K562 (cell line): ENCODE results near the gene COBLL1.

Experiments used
- NR2C1 ChIP-seq, 2 experiments: fragments of 450-650 bp; IDR thresholded peaks; 2 replicates each; pipeline ENCODE4 v1.6.1; 2017; ENCODE audit warnings: mild to moderate bottlenecking in 2 of 2, antibody characterized with exemption in 1 of 2, inconsistent platforms in 1 of 2, missing compliant biosample characterization in 1 of 2, missing genetic modification characterization in 1 of 2
- TF ChIP-seq, protein P1 (sequence below), 3 experiments: IDR thresholded peaks in 2 of 3; conservative IDR thresholded peaks in 1 of 3; 2 replicates each; pipeline ENCODE4 v1.5.1; 2011 to 2012; ENCODE audit warnings: low read length in 3 of 3, mild to moderate bottlenecking in 3 of 3, control low read depth in 2 of 3, improper control_type of control experiment in 1 of 3, inconsistent platforms in 1 of 3, low read depth in 1 of 3, mixed read lengths in 1 of 3, moderate library complexity in 1 of 3; ENCODE audit not compliant: insufficient read depth in 2 of 3

DNA sequence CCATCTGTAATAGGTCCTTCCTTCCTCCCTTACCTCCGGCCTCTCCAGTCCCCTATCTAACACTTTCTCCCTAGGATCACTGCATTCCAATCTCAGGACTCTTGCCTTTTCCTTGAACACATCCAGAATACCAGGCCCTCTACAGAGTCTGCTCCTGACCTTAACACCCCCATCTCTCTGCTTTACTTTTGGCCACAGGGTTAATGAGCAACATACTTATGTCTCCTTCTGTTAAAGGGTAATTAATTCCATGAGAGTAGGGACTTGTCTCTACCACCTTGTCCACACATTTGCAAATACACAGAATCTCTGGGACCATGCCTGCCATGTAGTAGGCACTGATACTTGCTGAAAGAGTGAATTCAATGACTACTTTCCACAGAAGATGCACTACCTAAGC lies 94.9 kb downstream of the COBLL1 start:
- TF ChIP-seq NR2C1 (IDR thresholded peaks at IDR 0.05) (no peak), NR2C1 (tag; IDR thresholded peaks at IDR 0.05) (no peak)
- TF ChIP-seq, protein P1, sequence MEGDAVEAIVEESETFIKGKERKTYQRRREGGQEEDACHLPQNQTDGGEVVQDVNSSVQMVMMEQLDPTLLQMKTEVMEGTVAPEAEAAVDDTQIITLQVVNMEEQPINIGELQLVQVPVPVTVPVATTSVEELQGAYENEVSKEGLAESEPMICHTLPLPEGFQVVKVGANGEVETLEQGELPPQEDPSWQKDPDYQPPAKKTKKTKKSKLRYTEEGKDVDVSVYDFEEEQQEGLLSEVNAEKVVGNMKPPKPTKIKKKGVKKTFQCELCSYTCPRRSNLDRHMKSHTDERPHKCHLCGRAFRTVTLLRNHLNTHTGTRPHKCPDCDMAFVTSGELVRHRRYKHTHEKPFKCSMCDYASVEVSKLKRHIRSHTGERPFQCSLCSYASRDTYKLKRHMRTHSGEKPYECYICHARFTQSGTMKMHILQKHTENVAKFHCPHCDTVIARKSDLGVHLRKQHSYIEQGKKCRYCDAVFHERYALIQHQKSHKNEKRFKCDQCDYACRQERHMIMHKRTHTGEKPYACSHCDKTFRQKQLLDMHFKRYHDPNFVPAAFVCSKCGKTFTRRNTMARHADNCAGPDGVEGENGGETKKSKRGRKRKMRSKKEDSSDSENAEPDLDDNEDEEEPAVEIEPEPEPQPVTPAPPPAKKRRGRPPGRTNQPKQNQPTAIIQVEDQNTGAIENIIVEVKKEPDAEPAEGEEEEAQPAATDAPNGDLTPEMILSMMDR (IDR thresholded peaks at IDR 0.05 in 2 of 3, conservative IDR thresholded peaks at IDR 0.05 in 1 of 3; ENCODE audit: insufficient read depth in 2 of 3, low read depth in 1 of 3, low read length in 3 of 3), result no peak
